HG03025 (cell line): ENCODE results near the gene STK32A.

Experiments used
- ATAC-seq: cut with Tn5 transposase; IDR thresholded peaks from one replicate; pipeline ENCODE4 v1.9.1; 2021; ENCODE audit warnings: mild to moderate bottlenecking, moderate library complexity; ENCODE audit not compliant: unreplicated experiment, low FRiP score

The STK32A gene

GRCh38 chr5:147248561-147248960, 13.7 kb downstream of the STK32A start:
- ATAC-seq, result no peak

DNA sequence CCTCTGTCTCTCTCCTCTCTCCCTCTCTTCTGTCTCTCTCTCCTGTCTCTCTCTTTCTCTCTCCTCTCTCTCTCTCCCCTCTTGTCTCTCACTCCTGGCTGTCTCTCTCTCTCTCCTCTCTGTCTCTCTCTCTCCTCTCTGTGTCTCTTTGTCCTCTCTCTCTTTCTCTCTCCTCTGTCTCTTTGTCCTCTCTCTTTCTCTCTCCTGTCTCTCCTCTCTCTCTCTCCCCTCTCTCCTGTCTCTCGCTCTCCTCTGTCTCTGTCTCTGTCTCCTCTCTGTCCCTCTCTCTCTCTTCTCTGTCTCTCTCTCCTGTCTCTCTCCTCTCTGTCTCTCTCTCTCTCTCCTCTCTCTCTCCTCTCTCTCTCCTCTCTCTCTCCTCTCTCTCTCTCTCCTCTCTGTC, 25.0 kb downstream of the STK32A start:
- no peak for ATAC-seq

GRCh38 chr5:147267082-147267832, 32.4 kb downstream of the STK32A start:
- no peak for ATAC-seq

- no peak for ATAC-seq
These were observed 41.7 kb downstream of the STK32A start for GRCh38 chr5:147276497-147276896.

DNA sequence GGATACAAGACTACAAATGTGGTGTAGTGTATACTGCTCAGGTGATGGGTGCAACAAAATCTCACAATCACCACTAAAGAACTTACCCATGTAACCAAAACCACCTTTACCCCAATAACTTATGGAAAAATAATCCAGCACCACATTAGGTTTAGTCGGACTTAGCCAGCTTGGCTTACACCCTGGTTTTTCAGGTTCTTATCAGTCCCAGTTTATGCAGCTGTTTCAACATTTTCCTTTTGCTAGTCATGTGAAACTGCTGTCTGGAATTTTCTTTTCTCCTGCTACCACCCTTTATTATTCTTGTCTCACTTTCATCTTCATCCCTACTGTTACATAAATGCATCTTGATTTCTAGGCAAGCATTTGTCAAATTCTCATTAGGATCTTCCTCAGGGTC, 51.5 kb downstream of the STK32A start:
- ATAC-seq, result no peak

DNA sequence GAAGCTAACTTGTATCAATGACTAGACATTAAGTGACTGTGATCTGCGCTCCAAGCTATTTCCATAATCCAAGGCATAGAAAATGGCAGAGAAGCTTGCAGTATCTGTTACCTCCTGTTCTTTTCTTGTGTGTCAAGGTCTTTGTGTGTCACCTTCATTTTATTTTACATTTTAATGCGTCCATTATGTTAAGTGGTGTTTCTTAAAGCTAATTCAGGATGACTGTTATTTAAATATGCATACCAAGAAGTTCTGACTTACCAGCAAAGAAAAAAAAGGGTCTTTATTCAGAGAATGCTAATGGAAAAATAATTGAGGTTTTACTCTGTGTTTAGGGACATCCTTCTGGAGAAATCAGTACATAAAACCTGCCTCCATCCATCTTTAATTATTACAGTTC, 52.3 kb downstream of the STK32A start:
- no peak for ATAC-seq

GRCh38 chr5:147290261-147290660, 55.4 kb downstream of the STK32A start:
- ATAC-seq, result no peak

- ATAC-seq, result no peak
These were observed 68.4 kb downstream of the STK32A start for GRCh38 chr5:147303251-147303650.

GRCh38 chr5:147303976-147304375, 69.2 kb downstream of the STK32A start:
- ATAC-seq, result no peak

GRCh38 chr5:147305147-147305546, 70.3 kb downstream of the STK32A start:
- ATAC-seq, result no peak

- ATAC-seq, result no peak
These were observed 71.5 kb downstream of the STK32A start for GRCh38 chr5:147306351-147306750.

DNA sequence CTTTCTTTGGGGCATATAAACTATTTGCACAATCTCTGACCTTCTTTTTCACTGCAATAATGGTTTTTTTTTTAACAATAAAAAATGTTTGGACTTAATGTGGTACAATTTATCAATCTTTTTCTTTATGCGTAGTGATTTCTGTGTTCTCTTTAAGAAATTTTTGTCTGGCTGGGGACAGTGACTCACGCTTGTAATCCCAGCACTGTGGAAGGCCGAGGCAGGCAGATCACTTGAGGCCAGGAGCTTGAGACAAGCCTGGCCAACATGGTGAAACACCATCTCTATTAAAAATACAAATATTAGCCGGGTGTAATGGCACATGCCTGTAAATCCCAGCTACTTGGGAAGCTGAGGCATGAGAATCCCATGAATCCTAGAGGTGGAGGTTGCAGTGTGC, 72.3 kb downstream of the STK32A start:
- ATAC-seq, result no peak

DNA sequence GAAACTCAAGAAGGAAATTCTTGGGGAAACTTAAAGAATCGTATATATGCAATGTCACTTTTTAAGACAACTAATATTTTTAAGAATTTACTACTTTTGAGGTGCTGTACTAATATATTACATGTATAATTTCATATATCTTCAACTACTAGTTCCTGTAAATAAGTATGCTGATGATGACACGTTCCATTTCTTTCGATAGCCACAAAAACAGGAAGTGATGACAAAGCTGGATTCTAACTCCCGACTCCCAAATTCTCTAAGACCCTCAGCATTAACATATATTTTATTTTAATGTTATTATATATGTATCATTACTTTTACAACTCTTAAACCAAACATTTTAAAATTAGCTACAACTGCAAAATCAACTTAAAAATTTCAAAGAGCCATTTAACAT, 74.8 kb downstream of the STK32A start:
- ATAC-seq, result no peak

DNA sequence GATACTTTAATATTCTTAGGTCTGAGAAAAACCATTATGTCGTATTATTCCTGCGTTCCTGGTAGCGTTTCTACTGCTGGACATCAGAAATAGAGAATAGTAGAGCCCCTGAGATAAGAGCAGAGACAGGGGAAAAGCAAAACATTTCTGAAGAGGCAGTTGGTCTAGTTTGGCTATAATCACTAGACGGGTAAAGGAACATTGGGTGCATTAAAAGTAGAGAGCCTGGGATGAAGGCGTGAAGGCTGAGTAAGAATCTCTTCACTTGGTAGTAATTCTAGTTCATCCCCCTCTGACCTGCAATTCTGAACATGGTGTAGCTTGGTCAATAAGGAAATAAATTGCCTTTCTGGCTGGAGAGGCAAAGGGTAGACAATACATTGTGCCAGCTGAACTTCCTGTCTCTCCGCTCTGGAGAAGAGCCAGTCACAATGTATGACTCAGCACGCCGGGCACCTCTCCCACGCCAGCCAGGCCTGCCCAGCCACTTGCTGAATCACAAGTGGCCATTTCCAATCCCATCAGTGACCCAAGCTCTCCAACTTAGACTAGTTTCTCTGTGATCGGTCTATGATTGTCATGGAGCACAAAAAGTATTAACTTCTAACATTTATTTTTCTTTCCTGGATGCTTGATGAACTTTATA, 75.4 kb downstream of the STK32A start:
- ATAC-seq, result no peak

- ATAC-seq, result no peak
These were observed 83.3 kb downstream of the STK32A start for GRCh38 chr5:147317978-147318684.

DNA sequence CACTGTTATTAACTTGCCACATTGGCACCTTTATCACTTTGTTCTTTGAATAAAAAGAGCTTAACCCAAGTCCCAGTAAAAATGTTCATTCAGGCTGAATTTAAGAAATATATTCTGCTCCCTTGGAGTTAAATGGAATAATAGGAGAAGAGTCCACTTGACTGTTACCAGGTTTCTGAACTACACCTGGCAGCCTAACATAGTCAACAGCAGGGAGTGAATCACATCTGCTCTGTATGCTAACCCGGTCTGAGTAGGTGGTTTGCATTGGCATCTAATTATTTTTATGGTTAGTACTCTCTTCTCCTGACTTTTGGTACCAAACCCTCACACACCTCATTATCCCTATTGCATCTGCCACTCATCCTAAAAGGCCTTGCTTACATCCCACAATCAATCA, 86.7 kb downstream of the STK32A start:
- no peak for ATAC-seq

DNA sequence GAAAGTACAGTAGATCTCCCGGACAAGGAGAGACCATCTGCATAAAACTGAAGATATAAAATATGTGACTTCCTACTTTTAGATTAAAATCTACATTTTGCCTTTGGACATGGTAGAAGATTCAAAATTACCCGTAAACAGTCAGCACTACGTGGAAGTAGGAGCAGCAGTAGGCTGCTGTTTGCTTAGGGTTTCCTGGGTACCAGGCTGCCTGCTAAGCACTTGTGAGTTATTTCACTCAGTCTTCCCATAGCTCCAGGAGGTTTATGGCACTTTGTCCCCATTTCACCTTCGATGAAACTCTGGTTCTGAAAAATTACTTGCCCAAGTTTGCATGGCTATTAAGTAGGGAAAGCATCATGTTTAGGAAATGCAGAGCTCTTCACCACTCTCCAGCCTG, 92.6 kb downstream of the STK32A start:
- ATAC-seq, result no peak

- no peak for ATAC-seq
These were observed 93.1 kb downstream of the STK32A start for GRCh38 chr5:147327905-147328304.

DNA sequence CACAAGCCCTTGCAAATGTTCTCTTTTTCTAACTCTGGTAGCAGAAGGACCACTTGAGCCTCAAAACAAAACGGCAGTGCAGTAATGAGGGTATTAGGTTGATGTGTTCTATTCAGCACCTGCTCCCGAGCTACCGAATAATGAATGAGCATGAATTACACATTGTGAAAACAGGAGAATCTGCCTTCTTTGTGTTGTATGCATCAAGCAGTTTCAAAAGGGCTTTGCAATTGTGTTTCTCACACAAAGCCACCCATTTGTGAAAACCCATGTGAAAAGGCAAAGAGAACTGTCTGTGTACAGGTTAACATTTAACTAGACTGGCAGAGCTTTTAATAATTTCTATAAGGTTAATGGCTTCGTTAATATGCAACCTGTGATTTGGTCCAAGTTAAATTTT, 97.8 kb downstream of the STK32A start:
- ATAC-seq, result no peak

DNA sequence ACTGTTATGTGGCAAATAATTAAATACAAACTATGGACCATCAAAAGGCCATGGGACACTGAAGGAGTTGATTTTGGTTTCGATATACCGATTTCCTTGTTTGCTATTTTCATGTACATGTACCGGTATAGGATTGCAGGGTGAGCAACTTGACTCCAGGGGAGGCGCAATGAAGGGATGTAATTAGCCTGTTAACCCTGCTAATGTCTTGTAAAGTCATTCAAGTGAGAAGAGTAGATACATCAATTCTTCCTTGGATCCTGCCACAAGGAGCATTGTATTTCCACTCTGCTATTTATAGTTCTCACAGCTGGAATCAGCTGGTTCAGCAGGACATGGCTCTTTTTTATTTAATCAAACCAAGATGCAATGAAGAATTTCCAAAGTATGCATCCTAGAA, 102.0 kb downstream of the STK32A start:
- no peak for ATAC-seq

- no peak for ATAC-seq
These were observed 104.5 kb downstream of the STK32A start for GRCh38 chr5:147339313-147339712.

DNA sequence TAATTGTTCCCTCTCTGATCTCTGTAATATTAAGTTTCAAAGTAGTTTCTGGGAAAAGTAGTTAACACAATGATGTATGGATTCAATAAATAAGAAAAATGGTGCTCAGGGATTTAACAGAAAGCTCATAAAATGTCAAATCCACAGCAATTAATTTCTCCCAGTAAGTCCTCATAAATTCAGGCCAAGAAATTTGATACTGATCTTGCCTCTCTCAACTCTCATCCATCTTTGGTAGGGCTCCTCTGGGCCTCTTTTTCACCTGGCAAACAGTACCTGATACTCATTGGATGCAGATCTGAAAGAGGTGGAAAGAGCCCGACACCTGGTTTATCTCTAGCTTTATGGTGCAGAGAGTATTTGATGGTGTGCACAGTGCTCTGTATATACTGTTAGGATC, 106.1 kb downstream of the STK32A start:
- ATAC-seq, result no peak
